Activated naive CD4-positive, alpha-beta T cell (primary cell): ENCODE measurements around the gene DOHH.
"Not testable (repeated sequence)": the region's sequence is repeated elsewhere in the genome, so short reads cannot be mapped to it uniquely, and the experiment has no call there.

Experiments
- DNase-seq, 4 experiments: peaks; one replicate each; lab custom pipeline; 2025; lab: John Stamatoyannopoulos, UW

The DOHH gene

GRCh38 chr19:3457528-3458228 lies 42.8 kb downstream of the DOHH start:
- no peak for DNase-seq

GRCh38 chr19:3456925-3457527 lies 43.4 kb downstream of the DOHH start:
- no peak for DNase-seq

- no peak for DNase-seq
These were observed 44.4 kb downstream of the DOHH start for GRCh38 chr19:3455960-3456601.

GRCh38 chr19:3455393-3455955 lies 45.0 kb downstream of the DOHH start:
- DNase-seq, result no peak

GRCh38 chr19:3454656-3455392 lies 45.6 kb downstream of the DOHH start:
- no peak for DNase-seq

GRCh38 chr19:3453840-3454239 lies 46.6 kb downstream of the DOHH start:
- no peak for DNase-seq

- DNase-seq, result not testable (repeated sequence)
These were observed 47.6 kb downstream of the DOHH start for GRCh38 chr19:3452942-3453214.

GRCh38 chr19:3452171-3452941 lies 48.1 kb downstream of the DOHH start:
- no peak for DNase-seq

- DNase-seq, result no peak
These were observed 49.0 kb downstream of the DOHH start for GRCh38 chr19:3451451-3451866.

GRCh38 chr19:3450796-3451411 lies 49.6 kb downstream of the DOHH start:
- DNase-seq, result no peak

- no peak for DNase-seq
These were observed 51.7 kb downstream of the DOHH start for GRCh38 chr19:3448616-3449334.

- DNase-seq, result not testable (repeated sequence)
These were observed 53.8 kb downstream of the DOHH start for GRCh38 chr19:3446657-3447056.

GRCh38 chr19:3444695-3445234 lies 55.7 kb downstream of the DOHH start:
- no peak for DNase-seq

GRCh38 chr19:3443840-3444694 lies 56.4 kb downstream of the DOHH start:
- DNase-seq, result no peak

- DNase-seq, result no peak
These were observed 57.9 kb downstream of the DOHH start for GRCh38 chr19:3442487-3443071.

GRCh38 chr19:3441986-3442329 lies 58.5 kb downstream of the DOHH start:
- DNase-seq, result no peak

GRCh38 chr19:3441089-3441985 lies 59.1 kb downstream of the DOHH start:
- no peak for DNase-seq
